HepG2 (cell line): ENCODE results near the gene COQ7. TPM values are rescaled to one million over a fixed set of nuclear protein-coding genes. Genes with fewer than 3 reads are reported as not detected.

Source experiments
- ARNT ChIP-seq: fragments of 450-650 bp; IDR thresholded peaks from 2 replicates; pipeline ENCODE4 v1.6.1; 2017
- ATF7-NPFF ChIP-seq: sonication (generic); formaldehyde crosslinking; IDR thresholded peaks from 2 replicates; pipeline ENCODE4 v1.8.1; 2023; ENCODE audit warnings: mild to moderate bottlenecking, low read depth, missing genetic modification reagents, moderate library complexity
- CBX1 ChIP-seq: IDR thresholded peaks from one replicate; pipeline ENCODE4 v1.6.1; 2016; ENCODE audit warnings: antibody characterized with exemption, low read depth
- DPF2 ChIP-seq: sonication (generic); formaldehyde crosslinking; IDR thresholded peaks from 2 replicates; pipeline ENCODE4 v1.4.0; 2020; ENCODE audit warnings: mild to moderate bottlenecking, low read depth, missing genetic modification reagents, borderline replicate concordance
- FOXO1 ChIP-seq: sonication (generic); formaldehyde crosslinking; IDR thresholded peaks from 2 replicates; pipeline ENCODE4 v1.4.0; 2020; ENCODE audit warnings: missing genetic modification reagents
- RBM39 ChIP-seq: fragments of 200-400 bp; formaldehyde crosslinking; IDR thresholded peaks from one replicate; pipeline ENCODE4 v1.6.1; 2018; ENCODE audit warnings: antibody characterized with exemption, mild to moderate bottlenecking, low read depth, low read length; ENCODE audit not compliant: poor library complexity, severe bottlenecking
- SKIL ChIP-seq: sonication (generic); formaldehyde crosslinking; IDR thresholded peaks from 2 replicates; pipeline ENCODE4 v1.8.0; 2022; ENCODE audit warnings: missing genetic modification reagents, mild to moderate bottlenecking, moderate library complexity, borderline replicate concordance
- TEF ChIP-seq: sonication (generic); formaldehyde crosslinking; IDR thresholded peaks from 2 replicates; pipeline ENCODE4 v1.5.0; 2020; ENCODE audit warnings: missing genetic modification reagents
- TIGD3 ChIP-seq: sonication (generic); formaldehyde crosslinking; IDR thresholded peaks from 2 replicates; pipeline ENCODE4 v1.5.1; 2020; ENCODE audit warnings: mild to moderate bottlenecking, missing genetic modification reagents, borderline replicate concordance
- ZEB1 ChIP-seq: IDR thresholded peaks from 2 replicates; pipeline ENCODE4 v1.6.1; 2012; ENCODE audit warnings: mild to moderate bottlenecking, low read depth, inconsistent platforms; ENCODE audit not compliant: insufficient replicate concordance
- ZNF12 ChIP-seq: sonication (generic); formaldehyde crosslinking; IDR thresholded peaks from 2 replicates; pipeline ENCODE4 v1.5.0; 2020; ENCODE audit warnings: missing genetic modification reagents
- ZNF513 ChIP-seq: sonication (generic); formaldehyde crosslinking; conservative IDR thresholded peaks from 2 replicates; pipeline ENCODE4 v1.5.0; 2020; ENCODE audit warnings: missing genetic modification reagents
- ZNF883 ChIP-seq: sonication (generic); formaldehyde crosslinking; IDR thresholded peaks from 2 replicates; pipeline ENCODE4 v1.5.1; 2020; ENCODE audit warnings: mild to moderate bottlenecking, missing genetic modification reagents; ENCODE audit errors: not compliant biosample characterization
- ZSCAN5A ChIP-seq: sonication (generic); formaldehyde crosslinking; IDR thresholded peaks from 2 replicates; pipeline ENCODE4 v1.8.0; 2022; ENCODE audit warnings: mild to moderate bottlenecking, missing genetic modification reagents, borderline replicate concordance
- polyA plus RNA-seq, 8 experiments: library from polyadenylated mRNA; depleted of rRNA in 3 of 8; stranded (reverse) in 7 of 8; unstranded in 1 of 8; fragments of >200 nt; fragmentation: Illumina TruSeq in 4 of 8; extraction: Trizol in 4 of 8; gene quantifications; 2 replicates each; pipeline versions ENCODE4 v1.2.1 to v1.2.3, GENCODE V29; 2011 to 2016; ENCODE audit warnings: low read depth in 4 of 8, missing spikeins in 1 of 8, mixed read lengths in 1 of 8; ENCODE audit not compliant: insufficient read depth in 1 of 8
- total RNA-seq, 5 experiments: library from RNA; depleted of rRNA; stranded (reverse); fragments of >200 nt; fragmentation: Illumina TruSeq; extraction: Trizol; gene quantifications; 2 replicates each; pipeline ENCODE4 v1.2.3, GENCODE V29; 2016; ENCODE audit warnings: low read depth in 1 of 5

COQ7 gene
- total and polyA plus RNA-seq, 2 of the 13 experiments (the other 11 are each of a cell fraction or from before 2014, with no cell fraction given) = 20.1 to 45.7 TPM

- peak; percentile 90 for TF ChIP-seq ZSCAN5A (CRISPR knock-in tag)
- no peak for TF ChIP-seq SKIL (CRISPR knock-in tag)
- peak; percentile 70 for TF ChIP-seq FOXO1 (CRISPR knock-in tag)
- peak; percentile 83 for TF ChIP-seq ATF7-NPFF (CRISPR knock-in tag)
- TF ChIP-seq ZEB1 = no peak
- no peak for TF ChIP-seq ARNT
- no peak for TF ChIP-seq ZNF883 (CRISPR knock-in tag)
- TF ChIP-seq RBM39 = peak; percentile 96
- peak; percentile 36; the same call in 1 of the 2 replicates for TF ChIP-seq TEF (CRISPR knock-in tag)
- TF ChIP-seq TIGD3 (CRISPR knock-in tag) = no peak
- no peak for TF ChIP-seq ZNF12 (CRISPR knock-in tag)
- TF ChIP-seq CBX1 = peak; percentile 79
- no peak for TF ChIP-seq DPF2 (CRISPR knock-in tag)
- 0 out of 2 replicates have a peak, but pooled peaks have one; percentile 74 for TF ChIP-seq ZNF513
These were observed at the start of gene COQ7 (continued) for GRCh38 chr16:19067349-19068236.
